ENCODE results near the gene PSG3.
"Not testable (repeated sequence)": the region's sequence is repeated elsewhere in the genome, so short reads cannot be mapped to it uniquely, and the experiment has no call there.

DNA sequence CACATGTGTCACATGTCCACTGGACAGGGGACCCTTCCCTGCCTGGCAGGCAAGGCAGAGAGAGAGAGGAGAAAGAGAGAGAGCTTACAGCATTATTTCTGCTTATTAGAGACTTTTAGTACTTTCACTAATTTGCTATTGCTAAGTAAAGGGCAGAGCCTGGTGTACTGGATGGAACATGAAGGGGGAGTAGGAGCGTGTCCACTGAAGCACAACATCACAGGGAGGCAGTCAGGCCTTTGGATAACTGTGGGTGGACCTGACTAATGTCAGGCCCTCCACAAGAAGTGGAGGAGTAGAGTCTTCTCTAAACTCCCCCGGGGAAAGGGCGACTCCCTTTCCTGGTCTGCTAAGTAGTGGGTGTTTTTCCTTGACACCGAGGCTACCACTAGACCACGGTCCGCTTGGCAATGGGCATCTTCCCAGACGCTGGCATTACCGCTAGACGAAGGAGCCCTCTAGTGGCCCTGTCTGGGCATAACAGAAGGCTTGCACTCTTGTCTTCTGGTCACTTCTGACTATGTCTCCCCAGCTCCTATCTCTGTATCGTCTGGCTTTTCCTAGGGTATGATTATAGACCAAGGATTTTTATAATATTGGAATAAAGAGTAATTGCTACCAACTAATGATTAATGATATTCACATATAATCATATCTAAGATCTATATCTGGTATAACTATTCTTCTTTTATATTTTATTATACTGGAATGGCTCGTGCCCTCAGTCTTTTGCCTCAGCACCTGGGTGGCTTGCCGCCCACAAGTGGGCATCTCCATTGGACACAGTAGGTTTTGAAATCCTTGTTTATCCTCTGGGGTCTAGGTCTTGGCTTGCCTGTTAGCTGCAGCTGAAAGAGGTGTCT is 36.7 kb upstream of the PSG3 start:
- TF ChIP-seq, protein P1, sequence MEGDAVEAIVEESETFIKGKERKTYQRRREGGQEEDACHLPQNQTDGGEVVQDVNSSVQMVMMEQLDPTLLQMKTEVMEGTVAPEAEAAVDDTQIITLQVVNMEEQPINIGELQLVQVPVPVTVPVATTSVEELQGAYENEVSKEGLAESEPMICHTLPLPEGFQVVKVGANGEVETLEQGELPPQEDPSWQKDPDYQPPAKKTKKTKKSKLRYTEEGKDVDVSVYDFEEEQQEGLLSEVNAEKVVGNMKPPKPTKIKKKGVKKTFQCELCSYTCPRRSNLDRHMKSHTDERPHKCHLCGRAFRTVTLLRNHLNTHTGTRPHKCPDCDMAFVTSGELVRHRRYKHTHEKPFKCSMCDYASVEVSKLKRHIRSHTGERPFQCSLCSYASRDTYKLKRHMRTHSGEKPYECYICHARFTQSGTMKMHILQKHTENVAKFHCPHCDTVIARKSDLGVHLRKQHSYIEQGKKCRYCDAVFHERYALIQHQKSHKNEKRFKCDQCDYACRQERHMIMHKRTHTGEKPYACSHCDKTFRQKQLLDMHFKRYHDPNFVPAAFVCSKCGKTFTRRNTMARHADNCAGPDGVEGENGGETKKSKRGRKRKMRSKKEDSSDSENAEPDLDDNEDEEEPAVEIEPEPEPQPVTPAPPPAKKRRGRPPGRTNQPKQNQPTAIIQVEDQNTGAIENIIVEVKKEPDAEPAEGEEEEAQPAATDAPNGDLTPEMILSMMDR (IDR thresholded peaks at IDR 0.05), result peak in 2 of 3 experiments; percentile 38 to 53
- TF ChIP-seq POLR2A (IDR thresholded peaks at IDR 0.05); POLR2AphosphoS5 (IDR thresholded peaks at IDR 0.05; ENCODE audit: insufficient read depth in 1 of 2, low read depth in 1 of 2): not testable (repeated sequence)
